Osteoblast (primary cell): Measurements from ENCODE around the gene EPS8. TPM values are rescaled to one million over a fixed set of nuclear protein-coding genes. Genes with fewer than 3 reads are reported as not detected.

Experiments
- DNase-seq: peaks from one replicate; pipeline ENCODE4 v3.0.0; 2011; ENCODE audit warnings: low spot score, mixed read lengths; ENCODE audit not compliant: insufficient read length; ENCODE audit errors: missing footprints
- H2AFZ ChIP-seq: 2 replicates; pipeline ENCODE4 v1.6.0; 2011; ENCODE audit warnings: mild to moderate bottlenecking, low read length
- H3K27ac ChIP-seq: 2 replicates; pipeline ENCODE4 v1.5.1; 2011; ENCODE audit warnings: mild to moderate bottlenecking, low read depth, low read length, moderate library complexity
- H3K27me3 ChIP-seq: 2 replicates; pipeline ENCODE4 v1.6.0; 2012; ENCODE audit warnings: mild to moderate bottlenecking, control low read depth, inconsistent platforms, low read length, moderate library complexity; ENCODE audit not compliant: insufficient read depth
- H3K36me3 ChIP-seq: 2 replicates; pipeline ENCODE4 v1.5.1; 2011; ENCODE audit warnings: mild to moderate bottlenecking, low read length, control low read depth, moderate library complexity; ENCODE audit not compliant: insufficient read depth
- H3K4me1 ChIP-seq: 2 replicates; pipeline ENCODE4 v1.5.1; 2011; ENCODE audit warnings: mild to moderate bottlenecking, low read length, control low read depth, moderate library complexity; ENCODE audit not compliant: insufficient read depth
- H3K4me2 ChIP-seq: 2 replicates; pipeline ENCODE4 v1.6.0; 2011; ENCODE audit warnings: mild to moderate bottlenecking, low read length; ENCODE audit not compliant: insufficient read depth
- H3K4me3 ChIP-seq: fragments of 200-600 bp; sonication (generic); 3 replicates; pipeline ENCODE4 v1.5.1; 2012; ENCODE audit warnings: mild to moderate bottlenecking, low read length, inconsistent platforms; ENCODE audit not compliant: insufficient read depth
- H3K79me2 ChIP-seq: 2 replicates; pipeline ENCODE4 v1.6.0; 2012; ENCODE audit warnings: mild to moderate bottlenecking, low read length, control low read depth, inconsistent platforms; ENCODE audit not compliant: insufficient read depth
- H3K9me3 ChIP-seq: 2 replicates; pipeline ENCODE4 v1.5.1; 2011; ENCODE audit warnings: low read depth, low read length, control low read depth
- H4K20me1 ChIP-seq: 2 replicates; pipeline ENCODE4 v1.6.0; 2012; ENCODE audit warnings: mild to moderate bottlenecking, low read length, control low read depth; ENCODE audit not compliant: insufficient read depth
- total RNA-seq: library from RNA; depleted of rRNA; stranded (reverse); fragments of >200 nt; gene quantifications from 2 replicates; pipeline ENCODE4 v1.2.3, GENCODE V29; 2012
- TF ChIP-seq, protein P1 (sequence below): IDR thresholded peaks from 2 replicates; pipeline ENCODE4 v1.5.1; 2011; ENCODE audit warnings: mild to moderate bottlenecking, low read depth, low read length, moderate library complexity; ENCODE audit errors: extremely low read depth

Gene EPS8
- total RNA-seq, 1 donor, result 160 TPM

- no peaks in the 10 kb centered on the region for H3K79me2 ChIP-seq
- peak overlapping the region; percentile 95 for H3K27ac ChIP-seq
- H3K4me3 ChIP-seq, result no peak overlapping the region
- H3K4me1 ChIP-seq, result peaks cover 24% of the 10 kb centered on the region
- H4K20me1 ChIP-seq, result no peaks in the 10 kb centered on the region
- TF ChIP-seq, protein P1, sequence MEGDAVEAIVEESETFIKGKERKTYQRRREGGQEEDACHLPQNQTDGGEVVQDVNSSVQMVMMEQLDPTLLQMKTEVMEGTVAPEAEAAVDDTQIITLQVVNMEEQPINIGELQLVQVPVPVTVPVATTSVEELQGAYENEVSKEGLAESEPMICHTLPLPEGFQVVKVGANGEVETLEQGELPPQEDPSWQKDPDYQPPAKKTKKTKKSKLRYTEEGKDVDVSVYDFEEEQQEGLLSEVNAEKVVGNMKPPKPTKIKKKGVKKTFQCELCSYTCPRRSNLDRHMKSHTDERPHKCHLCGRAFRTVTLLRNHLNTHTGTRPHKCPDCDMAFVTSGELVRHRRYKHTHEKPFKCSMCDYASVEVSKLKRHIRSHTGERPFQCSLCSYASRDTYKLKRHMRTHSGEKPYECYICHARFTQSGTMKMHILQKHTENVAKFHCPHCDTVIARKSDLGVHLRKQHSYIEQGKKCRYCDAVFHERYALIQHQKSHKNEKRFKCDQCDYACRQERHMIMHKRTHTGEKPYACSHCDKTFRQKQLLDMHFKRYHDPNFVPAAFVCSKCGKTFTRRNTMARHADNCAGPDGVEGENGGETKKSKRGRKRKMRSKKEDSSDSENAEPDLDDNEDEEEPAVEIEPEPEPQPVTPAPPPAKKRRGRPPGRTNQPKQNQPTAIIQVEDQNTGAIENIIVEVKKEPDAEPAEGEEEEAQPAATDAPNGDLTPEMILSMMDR, result no peak
- no peak overlapping the region for H2AFZ ChIP-seq
- H3K9me3 ChIP-seq, result no peaks in the 10 kb centered on the region
- H3K27me3 ChIP-seq, result no peaks in the 10 kb centered on the region
- H3K4me2 ChIP-seq, result peak overlapping the region; percentile 85
- no peak for DNase-seq
- H3K36me3 ChIP-seq, result no peaks in the 10 kb centered on the region
Measured at GRCh38 chr12:15831315-15831978, 42.3 kb upstream of the EPS8 start.

DNA sequence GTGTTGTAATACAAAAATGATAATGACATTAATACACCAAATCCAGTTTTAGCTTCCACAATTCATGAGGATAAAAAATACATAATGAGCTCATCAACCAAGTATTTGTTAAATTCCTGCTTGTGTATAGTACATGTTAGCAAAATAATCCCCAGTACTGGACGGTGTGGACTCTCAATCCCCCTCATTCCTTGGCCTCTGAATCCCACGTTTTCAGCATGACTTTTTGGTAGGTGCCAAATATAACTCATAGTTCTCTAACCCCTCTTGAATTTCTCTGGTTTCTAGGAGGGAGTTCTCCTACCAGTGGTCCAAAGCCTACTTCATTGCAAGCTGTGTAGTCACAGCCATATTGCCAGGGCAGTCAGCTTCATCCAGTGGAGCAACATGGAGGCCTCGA is 41.4 kb upstream of the EPS8 start:
- peaks cover 24% of the 10 kb centered on the region for H3K4me1 ChIP-seq
- no peaks in the 10 kb centered on the region for H3K27me3 ChIP-seq
- H3K36me3 ChIP-seq, result no peaks in the 10 kb centered on the region
- no peaks in the 10 kb centered on the region for H4K20me1 ChIP-seq
- peak; percentile 52 for DNase-seq
- peak overlapping the region; percentile 95 for H3K27ac ChIP-seq
- H3K4me2 ChIP-seq, result peak overlapping the region; percentile 85
- TF ChIP-seq, protein P1, result no peak
- peak overlapping the region; percentile 57 for H3K4me3 ChIP-seq
- no peaks in the 10 kb centered on the region for H3K79me2 ChIP-seq
- peak overlapping the region; percentile 26 for H2AFZ ChIP-seq
- H3K9me3 ChIP-seq, result no peaks in the 10 kb centered on the region

DNA sequence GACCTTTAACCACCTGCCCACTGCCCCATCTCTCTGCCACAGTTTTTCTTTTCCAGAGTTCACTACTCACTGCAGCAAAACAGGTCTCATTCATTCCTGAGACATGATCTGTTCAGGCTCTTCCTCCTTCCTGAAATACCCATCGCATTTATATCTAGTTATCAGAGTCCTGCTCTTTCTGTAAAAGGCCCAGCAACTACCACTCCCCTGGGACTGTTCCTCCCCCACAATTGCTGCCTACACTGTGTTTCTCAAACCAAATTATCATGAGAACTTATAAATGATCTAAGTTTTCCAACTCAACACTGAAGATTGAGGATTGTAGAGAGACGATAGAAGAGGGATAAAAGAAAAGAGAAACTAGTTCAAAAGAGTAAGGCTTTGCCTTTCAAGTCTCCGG is 40.8 kb upstream of the EPS8 start:
- H3K4me3 ChIP-seq, result peak overlapping the region; percentile 57
- H3K27ac ChIP-seq, result peak overlapping the region; percentile 95
- H4K20me1 ChIP-seq, result no peaks in the 10 kb centered on the region

GRCh38 chr12:15829255-15829654 is 40.1 kb upstream of the EPS8 start:
- no peaks in the 10 kb centered on the region for H3K9me3 ChIP-seq
- H4K20me1 ChIP-seq, result no peaks in the 10 kb centered on the region
- H3K27ac ChIP-seq, result peak overlapping the region; percentile 95
- no peaks in the 10 kb centered on the region for H3K79me2 ChIP-seq
- TF ChIP-seq, protein P1, result no peak
- peaks cover 24% of the 10 kb centered on the region for H3K4me1 ChIP-seq
- peak overlapping the region; percentile 85 for H3K4me2 ChIP-seq
- H3K27me3 ChIP-seq, result no peaks in the 10 kb centered on the region
- H3K36me3 ChIP-seq, result no peaks in the 10 kb centered on the region
- DNase-seq, result no peak
- H2AFZ ChIP-seq, result no peak overlapping the region
- no peak overlapping the region for H3K4me3 ChIP-seq

More for the DNA sequence above, 40.8 kb upstream of the EPS8 start:
- H3K27me3 ChIP-seq, result no peaks in the 10 kb centered on the region
- DNase-seq, result peak; percentile 74
- H3K9me3 ChIP-seq, result no peaks in the 10 kb centered on the region
- peak overlapping the region; percentile 85 for H3K4me2 ChIP-seq
- peak overlapping the region; percentile 26 for H2AFZ ChIP-seq
- TF ChIP-seq, protein P1, result no peak
- H3K4me1 ChIP-seq, result peaks cover 24% of the 10 kb centered on the region
- H3K36me3 ChIP-seq, result no peaks in the 10 kb centered on the region
- H3K79me2 ChIP-seq, result no peaks in the 10 kb centered on the region
